IPS-20b (cell line): ENCODE measurements around the gene PLTP.
A peak's percentile ranks its signal among the peaks of the same experiment; 100 is the strongest.

ENCODE experiments used
- H3K27ac ChIP-seq: one replicate; pipeline ENCODE4 v1.5.1; 2013; ENCODE audit warnings: low read length
- H3K27me3 ChIP-seq: 2 replicates; pipeline ENCODE4 v1.6.1; 2013; ENCODE audit warnings: mild to moderate bottlenecking, low read length, inconsistent platforms; ENCODE audit not compliant: insufficient read depth
- H3K36me3 ChIP-seq: 2 replicates; pipeline ENCODE4 v1.6.1; 2013; ENCODE audit warnings: low read depth, mild to moderate bottlenecking, inconsistent platforms, low read length, moderate library complexity; ENCODE audit not compliant: insufficient read depth
- H3K4me1 ChIP-seq: 2 replicates; pipeline ENCODE4 v1.6.1; 2013; ENCODE audit warnings: mild to moderate bottlenecking, control low read depth, inconsistent platforms, low read length, moderate library complexity; ENCODE audit not compliant: insufficient read depth
- H3K4me3 ChIP-seq: 2 replicates; pipeline ENCODE4 v1.5.1; 2013; ENCODE audit warnings: mild to moderate bottlenecking, low read length, inconsistent platforms
- H3K9ac ChIP-seq: 2 replicates; pipeline ENCODE4 v1.6.1; 2013; ENCODE audit warnings: low read depth, mild to moderate bottlenecking, inconsistent platforms, low read length, moderate library complexity
- H3K9me3 ChIP-seq: 2 replicates; pipeline ENCODE4 v1.6.1; 2013; ENCODE audit warnings: mild to moderate bottlenecking, low read depth, low read length, inconsistent platforms; ENCODE audit not compliant: insufficient read depth

Gene PLTP

GRCh38 chr20:45898285-45898684 lies 13.7 kb downstream of the PLTP start:
- Histone ChIP-seq H3K4me1 (no peaks in the 10 kb centered on the region), H3K9ac (no peak overlapping the region), H3K27me3 (no peaks in the 10 kb centered on the region), H3K9me3 (no peaks in the 10 kb centered on the region), H3K27ac (no peak overlapping the region), H3K4me3 (no peak overlapping the region), H3K36me3 (peaks cover 77% of the 10 kb centered on the region)

GRCh38 chr20:45897692-45898091 lies 14.3 kb downstream of the PLTP start:
- H3K36me3 ChIP-seq: peaks cover 76% of the 10 kb centered on the region

GRCh38 chr20:45897289-45897688 lies 14.7 kb downstream of the PLTP start:
- Histone ChIP-seq H3K9me3 (no peaks in the 10 kb centered on the region), H3K27me3 (no peaks in the 10 kb centered on the region), H3K4me3 (no peak overlapping the region), H3K4me1 (no peaks in the 10 kb centered on the region), H3K36me3 (peaks cover 75% of the 10 kb centered on the region), H3K27ac (no peak overlapping the region), H3K9ac (no peak overlapping the region)

More at GRCh38 chr20:45897692-45898091, 14.3 kb downstream of the PLTP start:
- Histone ChIP-seq H3K4me3 (no peak overlapping the region), H3K27ac (no peak overlapping the region), H3K4me1 (no peaks in the 10 kb centered on the region), H3K27me3 (no peaks in the 10 kb centered on the region), H3K9me3 (no peaks in the 10 kb centered on the region), H3K9ac (no peak overlapping the region)

GRCh38 chr20:45896641-45897161 lies 15.3 kb downstream of the PLTP start:
- Histone ChIP-seq H3K9ac (no peak overlapping the region), H3K9me3 (no peaks in the 10 kb centered on the region), H3K4me1 (no peaks in the 10 kb centered on the region), H3K27me3 (no peaks in the 10 kb centered on the region), H3K27ac (no peak overlapping the region), H3K4me3 (no peak overlapping the region), H3K36me3 (peaks cover 70% of the 10 kb centered on the region)

- Histone ChIP-seq H3K4me1 (no peaks in the 10 kb centered on the region), H3K36me3 (peaks cover 55% of the 10 kb centered on the region)
Observed at GRCh38 chr20:45894797-45895196, 17.2 kb downstream of the PLTP start.

GRCh38 chr20:45893831-45894230 lies 18.1 kb downstream of the PLTP start:
- no peak overlapping the region for H3K9ac ChIP-seq
- no peaks in the 10 kb centered on the region for H3K4me1 ChIP-seq
- H3K27ac ChIP-seq: no peak overlapping the region
- H3K27me3 ChIP-seq: no peaks in the 10 kb centered on the region
- H3K4me3 ChIP-seq: no peak overlapping the region
- peaks cover 48% of the 10 kb centered on the region for H3K36me3 ChIP-seq
- no peaks in the 10 kb centered on the region for H3K9me3 ChIP-seq

More at GRCh38 chr20:45894797-45895196, 17.2 kb downstream of the PLTP start:
- Histone ChIP-seq H3K9ac (no peak overlapping the region), H3K27me3 (no peaks in the 10 kb centered on the region), H3K9me3 (no peaks in the 10 kb centered on the region), H3K27ac (no peak overlapping the region), H3K4me3 (no peak overlapping the region)

GRCh38 chr20:45892828-45893500 lies 19.0 kb downstream of the PLTP start:
- no peaks in the 10 kb centered on the region for H3K27me3 ChIP-seq
- H3K36me3 ChIP-seq: peaks cover 45% of the 10 kb centered on the region
- H3K4me1 ChIP-seq: no peaks in the 10 kb centered on the region
- no peak overlapping the region for H3K9ac ChIP-seq
- H3K9me3 ChIP-seq: no peaks in the 10 kb centered on the region
- H3K27ac ChIP-seq: no peak overlapping the region
- H3K4me3 ChIP-seq: no peak overlapping the region

GRCh38 chr20:45892049-45892825 lies 19.7 kb downstream of the PLTP start:
- peaks cover 43% of the 10 kb centered on the region for H3K36me3 ChIP-seq
- peak overlapping the region; percentile 88; the same call in 1 of the 2 replicates for H3K9ac ChIP-seq
- H3K27ac ChIP-seq: no peak overlapping the region
- H3K4me1 ChIP-seq: no peaks in the 10 kb centered on the region
- H3K9me3 ChIP-seq: no peaks in the 10 kb centered on the region
- no peaks in the 10 kb centered on the region for H3K27me3 ChIP-seq
- H3K4me3 ChIP-seq: peak overlapping the region; percentile 81

- H3K9ac ChIP-seq: peak within 1 kb of the TSS; percentile 88
- no peaks in the 10 kb centered on the region for H3K27me3 ChIP-seq
- peaks cover 37% of the 10 kb centered on the region for H3K36me3 ChIP-seq
- H3K4me1 ChIP-seq: no peaks in the 10 kb centered on the region
- H3K4me3 ChIP-seq: peak within 1 kb of the TSS; percentile 81
- no peaks in the 10 kb centered on the region for H3K9me3 ChIP-seq
- peak within 1 kb of the TSS; percentile 43 for H3K27ac ChIP-seq
Observed at GRCh38 chr20:45890985-45891983, 20.7 kb downstream of the PLTP start, which contains the start of the genes CTSA and NEURL2. CTSA (plus strand) TSS chr20:45891335; CDS start chr20:45891569, 234 bp downstream. NEURL2 (minus strand) TSS chr20:45891208; CDS start chr20:45890991, 217 bp downstream.

- H3K27ac ChIP-seq: no peak overlapping the region
- H3K4me1 ChIP-seq: no peaks in the 10 kb centered on the region
- H3K9ac ChIP-seq: peak overlapping the region; percentile 88; the same call in 1 of the 2 replicates
- H3K4me3 ChIP-seq: peak overlapping the region; percentile 81
- H3K9me3 ChIP-seq: no peaks in the 10 kb centered on the region
- peaks cover 38% of the 10 kb centered on the region for H3K36me3 ChIP-seq
- no peaks in the 10 kb centered on the region for H3K27me3 ChIP-seq
Observed at GRCh38 chr20:45890077-45890984, 21.6 kb downstream of the PLTP start.
